Thyroid gland (tissue), 4 donors: ENCODE measurements around the gene GAK. TPM values are rescaled to one million over a fixed set of nuclear protein-coding genes. Genes with fewer than 3 reads are reported as not detected.
"Not testable (repeated sequence)": the region's sequence is repeated elsewhere in the genome, so short reads cannot be mapped to it uniquely, and the experiment has no call there.

Source experiments
- DNase-seq, 2 donors: peaks; one replicate each; pipeline ENCODE4 v3.0.0-alpha.2; 2019
- H3K27ac ChIP-seq, 3 donors: fragments of 200-600 bp; sonication (generic); 1 replicate in 2 of 3; 2 replicates in 1 of 3; pipeline ENCODE4 v1.5.1; 2016 to 2019; ENCODE audit warnings: mild to moderate bottlenecking in 1 of 3, moderate library complexity in 1 of 3
- H3K27me3 ChIP-seq: fragments of 200-600 bp; sonication (generic); one replicate; pipeline ENCODE4 v1.5.1; 2019
- H3K36me3 ChIP-seq, 2 donors: fragments of 200-600 bp; sonication (generic); one replicate each; pipeline ENCODE4 v1.5.1; 2016 to 2019
- H3K4me1 ChIP-seq, 2 donors: fragments of 200-600 bp; sonication (generic); one replicate each; pipeline ENCODE4 v1.5.1; 2017 to 2019
- H3K4me3 ChIP-seq, 3 donors: fragments of 200-600 bp; sonication (generic); replicated peaks in 1 of 3; 1 replicate in 2 of 3; 2 replicates in 1 of 3; pipeline ENCODE4 v1.5.1; 2016; ENCODE audit warnings: mild to moderate bottlenecking in 1 of 3
- H3K9me3 ChIP-seq: fragments of 200-600 bp; sonication (generic); one replicate; pipeline ENCODE4 v1.5.1; 2017
- CTCF ChIP-seq, 6 experiments: fragments of 200-600 bp in 3 of 6; fragments of 450-650 bp in 3 of 6; sonication (generic) in 3 of 6; IDR thresholded peaks; one replicate each; pipeline ENCODE4 v1.5.1; 2016 to 2019; ENCODE audit warnings: antibody characterized with exemption in 6 of 6, mild to moderate bottlenecking in 2 of 6, inconsistent platforms in 1 of 6, moderate library complexity in 1 of 6
- POLR2A ChIP-seq, 2 donors: fragments of 450-650 bp; IDR thresholded peaks; one replicate each; pipeline ENCODE4 v1.6.1; 2017; ENCODE audit warnings: antibody characterized with exemption in 2 of 2, mild to moderate bottlenecking in 2 of 2, moderate library complexity in 1 of 2
- WGBS, 2 donors: methylation state at CpG; one replicate each; pipeline ENCODE4 v1.1.5; 2017; 5-methylcytosine and 5-hydroxymethylcytosine counted together
- intact Hi-C: fragments of 100-400 bp; cut with DNase I; formaldehyde crosslinking; loops from one replicate; pipeline ENCODE4 v1.15.1; 2023
- total RNA-seq, 4 donors: library from RNA; depleted of rRNA; stranded (reverse); fragments of >200 nt; gene quantifications; one replicate each; pipeline ENCODE4 v1.2.3, GENCODE V29; 2016

Gene GAK
- total RNA-seq, 4 donors from 2014 or later = 86.4 to 184 (median 153) TPM

GRCh38 chr4:932713-933070 lies 576 bp upstream of the GAK start:
- no peak for TF ChIP-seq POLR2A (IDR thresholded peaks at IDR 0.05)
- no peak for TF ChIP-seq CTCF (IDR thresholded peaks at IDR 0.05)
- 3 to 5% methylated on average over 8 to 11 of the region's 11 CpGs for WGBS, 2 donors

GRCh38 chr4:931194-931959 lies 739 bp downstream of the GAK start:
- DNase-seq = peak; percentile 13 to 25
- Histone ChIP-seq H3K4me1 (peaks cover 16 to 33% of the 10 kb centered on the region in 2 donors), H3K27ac (peak overlapping the region; percentile 51 to 87 (median 78)), H3K4me3 (peak overlapping the region; percentile 97 to 99 (median 98)), H3K36me3 (no peaks in the 10 kb centered on the region), H3K27me3 (no peaks in the 10 kb centered on the region), H3K9me3 (no peaks in the 10 kb centered on the region)
- TF ChIP-seq POLR2A (IDR thresholded peaks at IDR 0.05) = no peak
- intact Hi-C loops = no loop called here
- 2 to 3% methylated on average over 22 to 24 of the region's 31 CpGs for WGBS, 2 donors

More at GRCh38 chr4:932713-933070, 576 bp upstream of the GAK start:
- Histone ChIP-seq H3K27me3 (no peaks in the 10 kb centered on the region), H3K4me1 (peaks cover 16 to 31% of the 10 kb centered on the region in 2 donors), H3K9me3 (no peaks in the 10 kb centered on the region), H3K36me3 (no peaks in the 10 kb centered on the region), H3K4me3 (peak overlapping the region; percentile 36 to 99 (median 56)), H3K27ac (peak overlapping the region in 2 of 3 donors; percentile 34 to 87)
- DNase-seq = no peak
- intact Hi-C loops = loop anchor here (2.0 kb wide), 1 partner anchor 40 kb away; the partner anchor contains the start of gene DGKQ

GRCh38 chr4:930827-931193 lies 1.3 kb downstream of the GAK start:
- H3K27me3 ChIP-seq = no peaks in the 10 kb centered on the region
- peak overlapping the region in 1 of 3 donors; percentile 99 for H3K4me3 ChIP-seq
- DNase-seq = no peak
- no peak for TF ChIP-seq POLR2A (IDR thresholded peaks at IDR 0.05)
- no peak for TF ChIP-seq CTCF (IDR thresholded peaks at IDR 0.05)
- H3K9me3 ChIP-seq = no peaks in the 10 kb centered on the region
- WGBS, 2 donors = 54 to 64% methylated on average over 6 to 7 of the region's 7 CpGs
- H3K27ac ChIP-seq = no peak overlapping the region
- intact Hi-C loops = no loop called here
- peaks cover 16 to 33% of the 10 kb centered on the region in 2 donors for H3K4me1 ChIP-seq
- H3K36me3 ChIP-seq = no peaks in the 10 kb centered on the region

GRCh38 chr4:930028-930551 lies 2.0 kb downstream of the GAK start:
- intact Hi-C loops = no loop called here
- TF ChIP-seq CTCF (IDR thresholded peaks at IDR 0.05) (no peak), POLR2A (IDR thresholded peaks at IDR 0.05) (no peak)
- no peaks in the 10 kb centered on the region for H3K27me3 ChIP-seq
- no peaks in the 10 kb centered on the region for H3K36me3 ChIP-seq
- DNase-seq = no peak
- no peak overlapping the region for H3K4me3 ChIP-seq
- 67 to 70% methylated on average over 3 of the region's 3 CpGs for WGBS, 2 donors
- H3K9me3 ChIP-seq = no peaks in the 10 kb centered on the region
- H3K4me1 ChIP-seq = peaks cover 16 to 34% of the 10 kb centered on the region in 2 donors
- H3K27ac ChIP-seq = no peak overlapping the region

GRCh38 chr4:929096-929765 lies 2.9 kb downstream of the GAK start:
- TF ChIP-seq POLR2A (IDR thresholded peaks at IDR 0.05) (no peak), CTCF (IDR thresholded peaks at IDR 0.05) (no peak)
- H3K4me1 ChIP-seq = peaks cover 16 to 40% of the 10 kb centered on the region in 2 donors
- H3K9me3 ChIP-seq = no peaks in the 10 kb centered on the region
- no peak for DNase-seq
- H3K36me3 ChIP-seq = no peaks in the 10 kb centered on the region
- no peaks in the 10 kb centered on the region for H3K27me3 ChIP-seq
- H3K4me3 ChIP-seq = no peak overlapping the region
- 89 to 92% methylated on average over 17 of the region's 17 CpGs for WGBS, 2 donors
- intact Hi-C loops = no loop called here
- H3K27ac ChIP-seq = no peak overlapping the region

- H3K27me3 ChIP-seq, DNase-seq, intact Hi-C loops, H3K36me3 ChIP-seq, H3K4me3 ChIP-seq, H3K9me3 ChIP-seq, H3K27ac ChIP-seq: not testable (repeated sequence)
- H3K4me1 ChIP-seq = peaks cover 8 to 33% of the 10 kb centered on the region in 2 donors
- 96% methylated on average over 8 to 9 of the region's 21 CpGs for WGBS, 2 donors
Observed at GRCh38 chr4:927566-927965, 4.5 kb downstream of the GAK start.
